CD4-positive, alpha-beta T cell (primary cell): ENCODE data around the gene APPL2. TPM values are rescaled to one million over a fixed set of nuclear protein-coding genes. Genes with fewer than 3 reads are reported as not detected.

ENCODE experiments used
- ATAC-seq: fragments of 200-7000 bp; cut with Tn5 transposase; one replicate; pipeline ENCODE4 v1.10.0; 2022; ENCODE audit warnings: mild to moderate bottlenecking; ENCODE audit not compliant: poor library complexity
- CTCF ChIA-PET: fragments of 350-600 bp; sonication (Branson Sonifier 250); formaldehyde crosslinking; loops from one replicate; lab custom pipeline; 2021; ENCODE audit warnings: antibody characterized with exemption, inconsistent platforms; lab: Charles Lee
- POLR2A ChIA-PET: fragments of 350-600 bp; sonication (Branson Sonifier 250); formaldehyde crosslinking; loops from one replicate; lab custom pipeline; 2021; ENCODE audit warnings: antibody characterized with exemption, inconsistent platforms; lab: Charles Lee
- DNase-seq, 14 experiments: peaks; one replicate each; pipeline ENCODE4 v3.0.0-alpha.2; 2013 to 2020; ENCODE audit warnings: mixed read lengths in 2 of 14
- H3K27ac ChIP-seq, 2 donors: one replicate each; pipeline versions ENCODE4 v1.5.1 to v1.7.0; 2013; ENCODE audit warnings: low read length in 2 of 2, low read depth in 1 of 2, mild to moderate bottlenecking in 1 of 2
- H3K27me3 ChIP-seq, 2 experiments: 1 replicate in 1 of 2; 2 replicates in 1 of 2; pipeline versions ENCODE4 v1.6.1 to v1.7.0; 2013; ENCODE audit warnings: low read length in 2 of 2, control low read depth in 1 of 2, mild to moderate bottlenecking in 1 of 2, moderate library complexity in 1 of 2; ENCODE audit not compliant: insufficient read depth in 2 of 2, control insufficient read depth in 1 of 2
- H3K36me3 ChIP-seq: one replicate; pipeline ENCODE4 v1.6.1; 2013; ENCODE audit warnings: low read length, control low read depth; ENCODE audit not compliant: insufficient read depth
- H3K4me1 ChIP-seq: one replicate; pipeline ENCODE4 v1.6.1; 2013; ENCODE audit warnings: low read length, control low read depth; ENCODE audit not compliant: insufficient read depth
- H3K4me3 ChIP-seq: one replicate; pipeline ENCODE4 v1.5.1; 2013; ENCODE audit warnings: mild to moderate bottlenecking, low read length, moderate library complexity
- H3K9me3 ChIP-seq, 2 experiments: 1 replicate in 1 of 2; 2 replicates in 1 of 2; pipeline versions ENCODE4 v1.6.1 to v1.7.0; 2013; ENCODE audit warnings: low read length in 2 of 2, mild to moderate bottlenecking in 2 of 2, control low read depth in 1 of 2, moderate library complexity in 1 of 2; ENCODE audit not compliant: control insufficient read depth in 1 of 2, insufficient read depth in 1 of 2
- H3K27ac Mint-ChIP-seq: one replicate; pipeline ENCODE4 v1.8.0; 2020; ENCODE audit warnings: mixed read lengths
- H3K27me3 Mint-ChIP-seq: one replicate; pipeline ENCODE4 v1.8.0; 2021; ENCODE audit warnings: mixed read lengths
- H3K36me3 Mint-ChIP-seq: one replicate; pipeline ENCODE4 v1.8.0; 2021; ENCODE audit warnings: low read depth, mixed read lengths
- H3K4me1 Mint-ChIP-seq: one replicate; pipeline ENCODE4 v1.8.0; 2021; ENCODE audit warnings: low read depth, mixed read lengths
- H3K4me3 Mint-ChIP-seq: one replicate; pipeline ENCODE4 v1.8.0; 2020; ENCODE audit warnings: mild to moderate bottlenecking, mixed read lengths
- H3K9me3 Mint-ChIP-seq: one replicate; pipeline ENCODE4 v1.8.0; 2020; ENCODE audit warnings: mixed read lengths
- CTCF ChIP-seq: fragments of 200-600 bp; IDR thresholded peaks from one replicate; pipeline ENCODE4 v1.8.0; 2022; ENCODE audit warnings: antibody characterized with exemption, mild to moderate bottlenecking
- intact Hi-C, 2 experiments: fragments of 100-400 bp; cut with DNase I in 1 of 2; cut with micrococcal nuclease in 1 of 2; formaldehyde crosslinking; loops; one replicate each; pipeline versions ENCODE4 v1.15.1 to v1.9.0; 2023 to 2025; cut with DNase I, micrococcal nuclease
- total RNA-seq, 174 experiments: library from RNA in 2 of 174; stranded (reverse) in 2 of 174; gene quantifications; one replicate each; pipeline ENCODE4 v1.2.3 and lab custom pipeline; 2021 to 2026

The APPL2 gene
- total RNA-seq, 2 experiments from 2014 or later, result 58.8 to 59.9 TPM

- intact Hi-C loops, result no loop called here
- Mint-ChIP-seq H3K4me1 (peaks cover 7% of the 10 kb centered on the region), H3K27ac (no peak overlapping the region), H3K36me3 (peaks cover 77% of the 10 kb centered on the region), H3K4me3 (no peak overlapping the region), H3K27me3 (no peaks in the 10 kb centered on the region), H3K9me3 (no peaks in the 10 kb centered on the region)
- Histone ChIP-seq H3K36me3 (peaks cover 83% of the 10 kb centered on the region), H3K27ac (no peak overlapping the region), H3K9me3 (no peaks in the 10 kb centered on the region), H3K4me3 (no peak overlapping the region), H3K4me1 (no peaks in the 10 kb centered on the region), H3K27me3 (no peaks in the 10 kb centered on the region)
- ChIA-PET POLR2A (interaction anchor here (0.7 kb wide), 1 partner anchor 34 kb away, joined by 3 read pairs; no protein-coding TSS in a partner anchor), CTCF (no interaction called here)
- no peak for ATAC-seq
- DNase-seq, result no peak
- no peak for TF ChIP-seq CTCF
Measured at GRCh38 chr12:105142259-105142658, 93.7 kb downstream of the APPL2 start.

GRCh38 chr12:105141320-105141922 is 94.6 kb downstream of the APPL2 start:
- intact Hi-C loops, result no loop called here
- H3K36me3 ChIP-seq, result peaks cover 80% of the 10 kb centered on the region
- Mint-ChIP-seq H3K9me3 (no peaks in the 10 kb centered on the region), H3K4me3 (no peak overlapping the region), H3K36me3 (peaks cover 77% of the 10 kb centered on the region), H3K4me1 (peaks cover 15% of the 10 kb centered on the region), H3K27ac (no peak overlapping the region), H3K27me3 (no peaks in the 10 kb centered on the region)
- POLR2A ChIA-PET, result interaction anchor here (0.7 kb wide), 1 partner anchor 34 kb away, joined by 3 read pairs; no protein-coding TSS in a partner anchor
- H3K27me3 ChIP-seq, result no peaks in the 10 kb centered on the region
- DNase-seq (no peak), ATAC-seq (no peak)
- no peak overlapping the region for H3K4me3 ChIP-seq
- no peaks in the 10 kb centered on the region for H3K4me1 ChIP-seq
- no peaks in the 10 kb centered on the region for H3K9me3 ChIP-seq
- H3K27ac ChIP-seq, result no peak overlapping the region
- TF ChIP-seq CTCF, result no peak
- CTCF ChIA-PET, result no interaction called here

DNA sequence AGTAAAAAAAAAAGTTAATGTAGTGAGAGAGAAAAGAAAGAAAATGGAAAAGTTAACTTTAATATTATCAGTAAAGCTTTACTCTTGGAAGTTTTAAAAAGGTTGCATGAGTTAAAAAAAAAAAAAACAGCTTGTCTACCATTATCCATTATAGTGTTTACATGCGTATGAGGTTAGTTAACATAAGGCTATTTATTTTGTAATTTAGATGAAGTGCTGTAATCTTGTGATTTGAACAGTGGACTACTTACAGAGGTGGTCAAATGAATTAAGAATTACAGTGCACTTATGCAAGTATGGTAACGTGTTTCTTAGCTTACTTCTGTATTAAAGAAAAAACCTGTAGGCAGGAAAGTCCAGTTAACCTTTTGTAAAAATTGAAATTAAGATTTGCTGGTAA is 97.7 kb downstream of the APPL2 start:
- Mint-ChIP-seq H3K9me3 (no peaks in the 10 kb centered on the region), H3K4me1 (peaks cover 32% of the 10 kb centered on the region), H3K27ac (no peak overlapping the region), H3K4me3 (no peak overlapping the region), H3K27me3 (no peaks in the 10 kb centered on the region), H3K36me3 (peaks cover 89% of the 10 kb centered on the region)
- POLR2A ChIA-PET, result interaction anchor here (1.3 kb wide), 1 partner anchor 17 kb away, joined by 3 read pairs; no protein-coding TSS in a partner anchor
- Histone ChIP-seq H3K4me1 (no peaks in the 10 kb centered on the region), H3K36me3 (peaks cover 78% of the 10 kb centered on the region), H3K9me3 (no peaks in the 10 kb centered on the region), H3K27ac (no peak overlapping the region), H3K27me3 (no peaks in the 10 kb centered on the region), H3K4me3 (no peak overlapping the region)
- no peak for DNase-seq
- no peak for ATAC-seq
- intact Hi-C loops, result loop anchor here in 1 of 2 experiments (5.0 kb wide), 1 partner anchor 39 kb away; no protein-coding TSS in a partner anchor
- CTCF ChIA-PET, result interaction anchor here (1.2 kb wide), 1 partner anchor 183 kb away, joined by 3 read pairs; no protein-coding TSS in a partner anchor
- TF ChIP-seq CTCF, result no peak

Other genes starting within 250 kb of the APPL2 start
- 10 to 100 TPM; 10.1 to 11.8 TPM for gene NOPCHAP1, start 249.9 kb downstream of the APPL2 start, total RNA-seq
- under 1 TPM in 1 of 2 experiments, not detected in 1; 0.03 TPM for gene ALDH1L2, start 151.7 kb downstream of the APPL2 start, total RNA-seq
- gene WASHC4, start 128.4 kb downstream of the APPL2 start, total RNA-seq, result 10 to 100 TPM; 32.5 to 33.6 TPM
- gene C12orf75, start 94.5 kb upstream of the APPL2 start, total RNA-seq, result 10 to 100 TPM; 16.7 to 17.0 TPM